GM12891 (cell line): ENCODE data around the gene SERINC3. TPM values are rescaled to one million over a fixed set of nuclear protein-coding genes. Genes with fewer than 3 reads are reported as not detected.
"Not testable (repeated sequence)": the region's sequence is repeated elsewhere in the genome, so short reads cannot be mapped to it uniquely, and the experiment has no call there.

Experiments
- DNase-seq: peaks from one replicate; pipeline ENCODE4 v3.0.0; 2011; ENCODE audit warnings: low spot score; ENCODE audit not compliant: insufficient read length
- FAIRE-seq: peaks from 2 replicates; lab custom pipeline; 2011; peaks lifted over from hg19 to GRCh38; lab: Jason Lieb, UNC
- PAX5 ChIP-seq: IDR thresholded peaks from 2 replicates; pipeline ENCODE4 v1.6.1; 2011; ENCODE audit warnings: low read length, moderate library complexity, mild to moderate bottlenecking; ENCODE audit not compliant: insufficient read depth, severe bottlenecking
- POLR2A ChIP-seq: IDR thresholded peaks from 2 replicates; pipeline ENCODE4 v1.6.1; 2011; ENCODE audit warnings: low read depth, low read length, control low read depth
- POLR2AphosphoS5 ChIP-seq: IDR thresholded peaks from 2 replicates; pipeline ENCODE4 v1.6.1; 2011; ENCODE audit warnings: low read depth, low read length, control low read depth
- POU2F2 ChIP-seq: IDR thresholded peaks from 2 replicates; pipeline ENCODE4 v1.6.1; 2011; ENCODE audit warnings: low read depth, mild to moderate bottlenecking, control low read depth, low read length, moderate library complexity
- SPI1 ChIP-seq: IDR thresholded peaks from 2 replicates; pipeline ENCODE4 v1.6.1; 2011; ENCODE audit warnings: low read depth, low read length, control low read depth
- TAF1 ChIP-seq: IDR thresholded peaks from 2 replicates; pipeline ENCODE4 v1.6.1; 2011; ENCODE audit warnings: low read depth, low read length, control low read depth
- polyA plus RNA-seq: library from polyadenylated mRNA; unstranded; fragments of >200 nt; gene quantifications from one replicate; pipeline ENCODE4 v1.2.1, GENCODE V29; 2012; ENCODE audit warnings: low read depth, missing spikeins, inconsistent platforms; ENCODE audit not compliant: missing spikeins

The SERINC3 gene
- 26.3 TPM for polyA plus RNA-seq

DNA sequence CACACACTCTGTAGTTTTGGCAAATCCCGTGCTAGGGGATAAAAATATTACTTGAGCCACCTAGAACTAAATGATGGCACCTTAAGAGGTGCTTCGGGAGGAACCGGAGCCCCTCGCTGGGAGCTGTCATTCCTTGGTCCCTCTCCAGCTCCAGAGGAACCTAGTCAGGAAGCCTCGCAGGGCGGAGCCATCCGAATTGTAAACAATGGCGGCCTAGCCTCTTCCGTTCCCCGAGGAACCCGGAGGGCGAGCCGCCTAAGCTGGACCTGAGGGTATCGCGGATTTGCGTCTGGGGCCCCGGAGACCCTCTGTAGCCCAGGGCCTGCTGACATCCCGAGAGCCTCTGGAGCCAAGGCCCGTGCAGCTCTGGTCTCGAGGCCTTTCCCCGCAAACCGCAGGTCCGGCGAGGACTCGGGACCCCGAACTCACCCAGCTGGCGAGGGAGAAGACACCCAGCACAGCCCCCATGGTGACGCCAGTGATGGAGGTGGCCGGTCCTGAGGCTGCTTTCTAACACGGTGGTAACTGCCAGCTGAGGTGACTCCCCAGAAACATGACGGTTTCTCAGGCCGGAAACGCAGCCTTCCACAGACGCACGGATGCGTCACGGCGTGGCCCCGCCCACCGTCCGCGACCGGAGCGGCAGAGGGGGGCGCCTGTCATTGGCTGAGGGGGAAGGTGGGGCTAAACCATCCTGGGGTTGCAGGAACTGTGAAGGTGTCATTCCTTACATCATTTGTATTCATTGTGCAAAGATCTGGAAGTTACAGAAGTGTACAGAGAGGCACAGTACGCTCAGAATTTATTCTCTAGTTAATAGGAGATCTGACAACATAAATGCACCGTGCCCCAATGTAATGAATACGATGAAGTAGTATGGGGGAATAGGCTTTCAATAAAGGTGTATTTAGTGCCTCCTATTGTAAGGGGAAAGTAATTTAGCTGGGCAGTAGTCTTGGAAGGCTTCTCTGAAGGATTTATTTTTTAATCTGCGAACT lies at the start of gene SERINC3:
Gene SERINC3, minus strand, starts transcription at position 587 of the 998 bp plus-strand sequence. Its CDS starts 119 bp downstream, at position 468.
- DNase-seq (peak; percentile 89), FAIRE-seq (peak; percentile 99)
- TF ChIP-seq PAX5 (no peak), POLR2A (peak; percentile 71), POU2F2 (no peak), TAF1 (no peak), SPI1 (no peak), POLR2AphosphoS5 (peak; percentile 71; the same call in 1 of the 2 replicates)

DNA sequence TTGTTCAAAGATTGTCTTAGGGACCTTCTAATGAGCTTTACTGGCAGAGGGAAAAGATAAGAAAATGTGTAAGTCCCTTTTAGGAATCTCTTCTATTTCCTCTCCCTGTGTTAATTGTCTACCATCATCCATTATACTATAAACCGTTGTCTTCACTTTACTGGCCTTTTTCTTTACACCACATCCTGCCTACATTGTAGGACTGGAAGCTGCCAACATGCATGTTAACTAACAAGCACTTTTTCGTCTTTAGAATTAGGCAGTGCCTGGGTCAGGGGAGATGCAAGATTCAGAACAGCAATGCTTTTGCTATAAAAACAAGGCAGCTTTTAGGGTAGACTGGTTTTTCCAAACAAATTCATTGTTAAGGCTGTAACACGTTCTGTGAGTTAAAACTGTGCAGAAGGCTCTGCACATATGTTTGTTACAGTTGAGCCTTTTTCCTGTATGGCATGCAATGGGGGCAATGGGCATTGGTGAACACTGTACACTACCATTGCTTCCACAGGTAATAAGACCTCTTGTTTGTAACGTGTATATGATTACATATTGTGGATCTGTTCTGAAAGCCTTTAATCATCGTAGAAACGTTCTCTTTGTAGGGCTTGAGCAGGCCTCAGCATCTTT lies 49.6 kb upstream of the SERINC3 start:
- TF ChIP-seq SPI1: no peak
- TF ChIP-seq POLR2AphosphoS5: no peak
- TF ChIP-seq POLR2A: no peak
- TF ChIP-seq POU2F2: no peak
- TF ChIP-seq TAF1: no peak
- TF ChIP-seq PAX5: no peak
- FAIRE-seq: no peak
- DNase-seq: no peak

DNA sequence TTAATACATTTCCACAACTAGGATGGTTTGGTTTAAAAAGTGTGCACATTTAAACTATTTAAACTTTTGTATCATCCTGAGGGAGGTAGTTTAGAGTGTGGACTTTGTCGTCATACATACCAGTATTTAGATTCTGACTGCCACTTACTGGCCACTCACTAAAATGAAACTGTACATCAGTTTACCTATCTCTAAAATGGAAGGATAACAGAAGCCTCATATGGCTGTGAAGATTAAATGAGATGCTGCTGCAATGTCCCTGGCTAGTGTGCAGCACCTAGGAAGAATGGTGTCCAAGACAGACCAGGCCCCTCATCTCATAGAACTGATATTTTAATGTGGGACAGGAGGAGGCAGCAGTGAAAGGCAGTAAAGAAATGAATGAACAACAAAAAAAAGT lies 48.5 kb upstream of the SERINC3 start:
- no peak for FAIRE-seq
- TF ChIP-seq POLR2A: no peak
- TF ChIP-seq TAF1: no peak
- no peak for TF ChIP-seq SPI1
- TF ChIP-seq PAX5: no peak
- TF ChIP-seq POLR2AphosphoS5: no peak
- TF ChIP-seq POU2F2: no peak
- DNase-seq: no peak

DNA sequence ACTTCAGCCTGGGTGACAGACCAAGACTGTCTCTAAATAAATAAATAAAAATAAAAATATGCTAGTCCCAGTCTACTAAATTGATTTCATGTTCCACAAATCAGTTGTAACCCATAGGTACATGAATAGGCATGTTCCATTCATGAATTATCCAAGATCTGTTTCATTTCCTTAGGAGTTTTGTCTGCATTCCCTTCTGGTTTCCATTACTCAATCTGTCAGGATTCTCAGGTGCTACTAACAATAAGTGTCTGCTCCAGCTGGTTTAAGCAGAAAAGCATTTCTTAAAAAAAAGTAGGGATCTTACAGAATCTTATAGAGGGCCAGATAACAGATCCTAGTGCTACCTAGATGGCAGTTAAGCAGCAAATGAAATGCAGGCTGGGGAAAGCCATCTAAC lies 44.9 kb upstream of the SERINC3 start:
- no peak for FAIRE-seq
- DNase-seq: no peak

DNA sequence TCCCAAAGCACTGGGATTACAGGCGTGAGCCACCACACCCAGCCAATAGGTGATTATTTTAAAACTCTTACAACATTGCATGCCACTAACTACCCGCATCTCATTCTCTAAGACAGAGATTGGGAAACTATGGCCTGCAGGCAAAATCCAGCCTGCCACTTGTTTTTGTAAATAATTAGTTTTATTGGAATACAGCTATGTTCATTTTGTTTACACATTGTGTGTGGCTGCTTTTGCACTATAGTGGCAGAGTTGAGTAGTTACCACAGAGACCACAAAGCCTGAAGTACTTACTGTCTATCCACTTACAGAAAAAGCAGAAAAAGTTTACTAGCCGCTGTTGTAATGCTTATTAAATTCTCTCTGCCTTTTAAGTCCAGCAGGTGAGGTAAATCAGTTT lies 44.1 kb upstream of the SERINC3 start:
- TF ChIP-seq POLR2AphosphoS5 (no peak), PAX5 (no peak), SPI1 (no peak), POLR2A (no peak), TAF1 (no peak), POU2F2 (no peak)
- FAIRE-seq: no peak

More for the DNA sequence above, 44.9 kb upstream of the SERINC3 start:
- TF ChIP-seq PAX5 (no peak), TAF1 (no peak)

DNA sequence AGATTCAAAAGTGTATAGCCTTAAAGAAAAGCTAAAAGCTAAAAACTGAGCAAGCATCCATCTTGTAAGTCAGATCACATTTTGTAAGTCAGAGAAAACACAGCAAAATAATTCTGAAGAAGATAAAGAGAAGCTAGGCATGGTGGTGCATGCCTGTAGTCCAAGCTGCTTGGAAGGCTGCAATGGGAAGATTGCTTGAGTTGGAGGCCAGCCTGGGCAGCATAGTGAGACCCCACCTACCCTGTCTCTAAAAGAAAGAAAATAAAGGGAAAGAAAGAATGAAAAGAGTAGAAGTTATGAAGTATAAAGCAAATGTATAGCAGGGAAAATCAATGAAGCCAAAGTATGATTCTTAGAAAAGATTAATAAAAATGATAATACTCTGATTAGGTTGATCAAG lies 40.0 kb upstream of the SERINC3 start:
- FAIRE-seq (no peak), DNase-seq (no peak)
- TF ChIP-seq POLR2A: no peak
- no peak for TF ChIP-seq PAX5
- no peak for TF ChIP-seq TAF1
- no peak for TF ChIP-seq SPI1
- TF ChIP-seq POLR2AphosphoS5: no peak

More for the DNA sequence above, 44.1 kb upstream of the SERINC3 start:
- no peak for DNase-seq

DNA sequence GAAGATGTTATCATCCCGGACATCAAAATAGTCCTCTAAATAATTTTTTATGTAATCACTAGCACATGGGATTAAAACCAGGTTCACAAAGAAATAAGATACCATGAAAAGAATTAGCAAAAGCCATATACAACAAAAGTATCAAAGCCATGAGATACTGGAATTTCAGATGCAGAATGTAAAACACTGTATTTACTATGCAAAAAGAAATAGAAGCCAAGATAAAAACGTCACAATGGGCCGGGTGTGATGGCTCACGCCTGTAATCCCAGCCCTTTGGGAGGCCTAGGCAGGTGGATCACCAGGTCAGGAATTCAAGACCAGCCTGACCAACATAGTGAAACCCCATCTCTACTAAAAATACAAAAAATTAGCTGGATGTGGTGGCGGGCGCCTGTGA lies 38.9 kb upstream of the SERINC3 start:
- not testable (repeated sequence) for DNase-seq, FAIRE-seq

DNA sequence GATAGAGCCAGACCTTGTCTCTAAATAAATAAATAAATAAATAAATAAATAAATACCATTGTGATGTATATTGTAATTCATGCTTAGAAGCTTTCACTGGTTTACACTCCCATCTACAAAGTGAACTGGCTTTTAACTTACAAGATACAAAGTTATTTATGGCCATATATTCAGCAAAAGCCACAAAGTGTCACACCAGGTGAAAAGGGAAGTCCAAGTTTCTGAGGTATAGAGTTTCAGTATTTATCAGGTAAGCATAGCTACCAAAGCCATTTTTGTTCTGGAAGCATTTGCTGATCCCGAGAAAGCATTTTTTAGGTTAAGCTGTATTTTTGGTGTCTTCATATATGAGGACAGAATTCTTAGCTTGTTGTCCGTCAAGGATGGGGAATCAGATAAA lies 38.4 kb upstream of the SERINC3 start:
- DNase-seq (no peak), FAIRE-seq (peak; percentile 55)
- TF ChIP-seq POU2F2: no peak
- TF ChIP-seq SPI1: peak; percentile 75

DNA sequence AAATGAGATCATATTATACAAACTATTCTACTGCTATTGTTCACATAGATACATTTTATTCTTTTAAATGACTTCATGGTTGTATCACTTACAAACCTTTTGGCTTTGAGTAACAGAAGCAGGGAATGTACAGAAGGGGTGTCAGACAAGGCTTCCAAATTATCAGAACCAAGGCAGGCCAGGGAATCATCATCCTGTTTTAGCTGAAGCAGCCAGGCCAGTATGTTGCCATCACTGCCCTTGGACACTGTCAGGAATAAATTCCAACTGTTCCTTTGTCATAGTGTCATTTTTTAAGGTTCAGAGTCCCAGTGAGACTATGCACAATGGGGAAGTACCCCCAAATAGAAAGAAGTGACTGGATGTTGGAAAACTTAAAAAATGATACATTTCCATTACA lies 37.4 kb upstream of the SERINC3 start:
- DNase-seq (no peak), FAIRE-seq (no peak)
- TF ChIP-seq POLR2AphosphoS5: no peak

DNA sequence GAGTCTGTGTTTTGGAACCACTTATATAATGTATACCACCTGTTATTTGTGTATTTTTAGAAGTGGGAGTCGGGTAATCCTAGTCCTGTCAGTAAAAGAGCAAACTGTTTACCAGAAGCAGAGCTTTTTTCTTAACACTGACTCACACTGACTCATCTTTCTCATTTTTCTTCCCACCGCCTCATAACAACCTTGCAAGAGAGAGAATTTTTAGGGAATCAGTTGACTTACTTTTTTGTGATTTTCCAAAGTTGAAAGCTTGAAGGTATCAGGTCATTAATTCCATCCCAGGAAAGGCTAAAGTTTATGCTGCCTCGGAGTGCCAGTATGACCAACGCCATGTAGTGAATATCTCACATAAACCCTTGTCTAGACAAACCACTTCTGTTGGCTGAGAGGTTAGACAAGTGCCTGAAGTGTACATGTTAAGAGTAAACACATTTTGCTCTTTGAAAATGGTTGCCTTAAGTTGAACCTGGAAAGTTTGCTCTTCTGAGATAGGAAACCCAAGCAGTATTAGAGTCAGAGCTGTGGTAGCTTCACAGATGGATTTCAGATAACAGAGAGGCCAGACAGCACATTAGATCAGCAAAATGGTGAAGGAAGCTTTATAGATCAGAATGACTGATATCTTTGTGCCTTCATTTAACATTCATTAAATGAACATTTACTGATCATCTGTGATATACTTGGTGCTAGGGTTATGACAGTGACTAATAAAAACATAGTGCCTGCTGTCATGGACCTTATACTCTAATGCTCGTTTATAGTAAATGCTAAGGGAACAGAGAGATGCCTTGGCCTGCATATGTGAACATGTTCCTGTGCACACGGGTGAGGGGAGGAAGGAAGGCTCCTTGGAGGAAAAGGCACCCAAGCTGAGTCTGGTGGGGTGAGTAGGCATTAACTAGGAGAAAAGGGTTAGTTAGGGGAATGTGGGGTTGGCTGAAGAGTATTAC lies 31.4 kb upstream of the SERINC3 start:
- DNase-seq (no peak), FAIRE-seq (no peak)
- TF ChIP-seq POU2F2 (no peak), POLR2A (no peak), SPI1 (no peak), PAX5 (no peak), TAF1 (no peak), POLR2AphosphoS5 (no peak)

DNA sequence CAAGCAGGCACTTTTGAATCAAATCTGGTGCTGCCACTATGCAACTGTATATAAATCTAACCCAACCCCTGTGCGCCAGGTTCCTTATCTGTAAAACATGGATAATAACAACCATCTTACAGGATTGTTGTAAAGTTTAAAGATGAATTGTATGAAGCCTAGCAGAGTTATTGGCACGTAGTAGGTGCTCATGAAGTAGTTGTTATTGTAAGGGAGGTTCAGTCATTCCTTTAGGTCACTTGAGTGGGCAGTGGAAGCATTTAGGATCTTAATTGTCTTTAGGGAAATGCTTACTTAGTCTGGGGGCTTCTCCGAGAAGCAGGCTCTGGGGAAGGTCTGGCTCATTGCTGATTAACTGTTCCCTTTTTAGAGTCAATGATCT lies 30.7 kb upstream of the SERINC3 start:
- DNase-seq: no peak
- FAIRE-seq: no peak
- TF ChIP-seq PAX5: no peak
- no peak for TF ChIP-seq POLR2AphosphoS5
- TF ChIP-seq POU2F2: no peak
- no peak for TF ChIP-seq TAF1
- TF ChIP-seq SPI1: no peak
- TF ChIP-seq POLR2A: no peak
